Activated CD8-positive, alpha-beta memory T cell treated with anti-CD3 and anti-CD28 coated beads, Interleukin-2, amount 10 ng/mL, durations not matched to agents 7 days and 5 days (primary cell): ENCODE data around the gene ITPRID2. TPM values are rescaled to one million over a fixed set of nuclear protein-coding genes. Genes with fewer than 3 reads are reported as not detected.

ENCODE experiments used
- ATAC-seq: fragments of 150-1000 bp; cut with Tn5 transposase; one replicate; pipeline ENCODE4 v1.10.0; 2021; ENCODE audit warnings: moderate library complexity
- CTCF ChIA-PET: fragments of 350-600 bp; sonication (Branson Sonifier 250); formaldehyde crosslinking; loops from one replicate; lab custom pipeline; 2021; ENCODE audit warnings: antibody characterized with exemption; lab: Charles Lee
- DNase-seq: peaks from one replicate; pipeline ENCODE4 v3.0.0-alpha.2; 2020
- H3K27ac Mint-ChIP-seq: one replicate; pipeline ENCODE4 v1.8.0; 2021; ENCODE audit warnings: mild to moderate bottlenecking, mixed read lengths
- H3K27me3 Mint-ChIP-seq: one replicate; pipeline ENCODE4 v1.8.0; 2021; ENCODE audit warnings: mixed read lengths
- H3K36me3 Mint-ChIP-seq: one replicate; pipeline ENCODE4 v1.8.0; 2021; ENCODE audit warnings: mild to moderate bottlenecking, mixed read lengths
- H3K4me1 Mint-ChIP-seq: one replicate; pipeline ENCODE4 v1.8.0; 2021; ENCODE audit warnings: mixed read lengths
- H3K4me3 Mint-ChIP-seq: one replicate; pipeline ENCODE4 v1.8.0; 2021; ENCODE audit warnings: mild to moderate bottlenecking, moderate library complexity, mixed read lengths
- H3K9me3 Mint-ChIP-seq: one replicate; pipeline ENCODE4 v1.8.0; 2022; ENCODE audit warnings: low read depth, mixed read lengths
- total RNA-seq, 2 experiments: library from RNA; stranded (reverse); gene quantifications; one replicate each; pipeline ENCODE4 v1.2.3, GENCODE V29; 2021

ITPRID2 gene
- total RNA-seq, 2 experiments from 2014 or later, result 51.9 to 68.6 TPM

- Mint-ChIP-seq H3K27ac (no peak overlapping the region), H3K27me3 (peaks cover 3% of the 10 kb centered on the region), H3K36me3 (no peaks in the 10 kb centered on the region), H3K9me3 (no peaks in the 10 kb centered on the region), H3K4me1 (no peaks in the 10 kb centered on the region), H3K4me3 (no peak overlapping the region)
- DNase-seq (no peak), ATAC-seq (no peak)
- CTCF ChIA-PET, result no interaction called here
Observed at GRCh38 chr2:181859123-181859522, 32.4 kb upstream of the ITPRID2 start.

DNA sequence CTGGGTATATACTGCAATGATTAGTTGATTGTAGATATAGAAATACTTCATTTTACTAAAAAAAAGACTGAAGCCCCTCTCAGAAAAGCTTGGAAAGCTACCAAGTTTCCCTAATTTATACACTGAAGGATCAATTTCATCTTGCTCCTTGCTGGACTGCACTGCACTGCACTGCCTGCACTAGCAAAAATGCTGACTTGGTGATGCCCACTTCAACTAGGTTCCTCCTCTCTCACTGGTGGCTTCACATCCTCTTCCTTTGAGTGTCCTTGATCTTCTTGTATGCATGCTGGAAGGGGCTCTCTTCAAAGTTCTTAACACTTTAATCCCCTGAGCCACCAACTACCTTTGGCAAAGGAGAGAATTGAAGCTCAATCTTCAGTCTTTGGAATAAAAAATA, 31.7 kb upstream of the ITPRID2 start:
- no peak for DNase-seq
- CTCF ChIA-PET, result no interaction called here

DNA sequence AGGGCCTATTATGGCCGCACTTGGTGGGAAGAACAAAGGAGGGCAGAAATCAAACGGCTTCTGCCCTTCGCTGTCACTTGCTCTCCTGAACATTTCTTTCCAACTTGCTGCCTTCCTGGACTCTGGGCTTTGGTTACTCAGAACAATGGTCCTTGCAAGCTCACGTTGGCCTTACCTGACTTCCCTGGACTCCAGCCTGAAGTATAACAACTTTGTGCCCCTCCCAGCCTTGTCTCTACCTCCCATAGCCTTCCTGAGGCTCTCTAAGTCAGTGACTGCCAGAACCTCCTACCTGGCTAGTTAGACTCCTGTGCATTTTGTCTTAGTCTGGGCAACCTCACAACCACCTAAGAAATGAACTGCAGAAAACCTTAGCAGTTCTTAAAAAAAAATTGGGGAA, 30.2 kb upstream of the ITPRID2 start:
- Mint-ChIP-seq H3K36me3 (no peaks in the 10 kb centered on the region), H3K4me1 (no peaks in the 10 kb centered on the region), H3K27ac (no peak overlapping the region), H3K9me3 (no peaks in the 10 kb centered on the region), H3K27me3 (peaks cover 9% of the 10 kb centered on the region), H3K4me3 (no peak overlapping the region)
- no peak for ATAC-seq
- CTCF ChIA-PET, result no interaction called here
- DNase-seq, result no peak

More for the DNA sequence above, 31.7 kb upstream of the ITPRID2 start:
- Mint-ChIP-seq H3K27me3 (peaks cover 9% of the 10 kb centered on the region), H3K27ac (no peak overlapping the region), H3K36me3 (no peaks in the 10 kb centered on the region), H3K4me3 (no peak overlapping the region), H3K9me3 (no peaks in the 10 kb centered on the region), H3K4me1 (no peaks in the 10 kb centered on the region)
- ATAC-seq, result no peak

- DNase-seq, result no peak
- Mint-ChIP-seq H3K9me3 (no peaks in the 10 kb centered on the region), H3K36me3 (no peaks in the 10 kb centered on the region), H3K27ac (no peak overlapping the region), H3K4me1 (no peaks in the 10 kb centered on the region), H3K27me3 (peaks cover 9% of the 10 kb centered on the region), H3K4me3 (no peak overlapping the region)
- CTCF ChIA-PET, result no interaction called here
- no peak for ATAC-seq
Observed at GRCh38 chr2:181862583-181863281, 28.8 kb upstream of the ITPRID2 start.

GRCh38 chr2:181872178-181872577, 19.4 kb upstream of the ITPRID2 start:
- ATAC-seq, result no peak
- H3K4me3 Mint-ChIP-seq, result no peak overlapping the region

DNA sequence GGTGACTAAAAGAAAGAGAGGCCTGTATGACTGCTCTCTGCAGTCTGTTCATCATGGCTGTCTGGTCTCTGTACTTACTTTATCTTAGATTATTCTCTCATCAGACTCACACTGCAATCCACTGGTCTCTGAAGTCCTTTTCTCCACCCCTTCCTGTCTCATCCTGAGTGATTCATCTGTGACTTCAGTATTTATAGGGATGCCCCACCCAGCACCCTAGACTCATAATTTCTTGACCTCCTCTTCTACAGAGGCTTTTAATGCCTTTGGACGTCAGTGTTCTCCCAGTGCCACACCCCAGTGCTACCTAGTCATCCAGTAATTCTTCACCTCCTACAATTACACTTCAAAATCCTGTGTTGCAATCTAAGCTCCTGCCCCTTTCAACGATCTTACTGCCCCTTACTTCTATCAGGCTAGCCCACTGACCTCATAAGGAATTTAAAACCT, 14.9 kb upstream of the ITPRID2 start:
- H3K36me3 Mint-ChIP-seq, result no peaks in the 10 kb centered on the region
- H3K4me3 Mint-ChIP-seq, result no peak overlapping the region
- H3K9me3 Mint-ChIP-seq, result no peaks in the 10 kb centered on the region
- no peak overlapping the region for H3K27ac Mint-ChIP-seq
- DNase-seq (no peak), ATAC-seq (no peak)
- no peaks in the 10 kb centered on the region for H3K4me1 Mint-ChIP-seq
- CTCF ChIA-PET, result no interaction called here
- H3K27me3 Mint-ChIP-seq, result peaks cover 9% of the 10 kb centered on the region

More at GRCh38 chr2:181872178-181872577, 19.4 kb upstream of the ITPRID2 start:
- CTCF ChIA-PET, result no interaction called here
- no peak overlapping the region for H3K27ac Mint-ChIP-seq
- DNase-seq, result no peak
- H3K36me3 Mint-ChIP-seq, result no peaks in the 10 kb centered on the region
- peaks cover 5% of the 10 kb centered on the region for H3K27me3 Mint-ChIP-seq
- no peaks in the 10 kb centered on the region for H3K9me3 Mint-ChIP-seq
- H3K4me1 Mint-ChIP-seq, result no peaks in the 10 kb centered on the region

DNA sequence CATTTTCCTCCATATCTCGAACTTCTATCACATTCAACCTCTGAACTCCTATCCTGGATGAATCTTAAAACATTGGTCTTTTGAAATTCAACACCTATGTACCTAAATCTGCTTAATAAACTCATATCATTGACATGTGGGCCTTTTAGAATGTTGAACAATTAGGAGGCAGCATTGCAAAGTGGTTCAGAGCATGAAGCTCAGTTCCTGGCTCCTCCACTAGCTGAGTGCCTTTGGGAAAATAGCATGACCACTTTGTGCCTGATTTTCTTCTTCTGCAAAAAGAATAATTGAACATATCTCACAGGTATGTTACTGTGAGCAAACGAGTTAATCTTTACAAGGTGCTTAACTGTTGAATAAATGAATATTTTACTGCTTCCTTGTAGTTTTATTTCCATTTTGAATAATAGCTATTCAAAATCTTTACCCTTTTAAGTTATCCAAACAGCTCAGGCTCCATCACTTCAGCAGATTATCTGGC, 14.3 kb upstream of the ITPRID2 start:
- CTCF ChIA-PET, result no interaction called here
- no peaks in the 10 kb centered on the region for H3K9me3 Mint-ChIP-seq
- no peak overlapping the region for H3K27ac Mint-ChIP-seq
- H3K36me3 Mint-ChIP-seq, result no peaks in the 10 kb centered on the region
- no peak overlapping the region for H3K4me3 Mint-ChIP-seq
- peaks cover 8% of the 10 kb centered on the region for H3K27me3 Mint-ChIP-seq
- H3K4me1 Mint-ChIP-seq, result no peaks in the 10 kb centered on the region
- DNase-seq, result no peak
- ATAC-seq, result no peak

- H3K4me1 Mint-ChIP-seq, result no peaks in the 10 kb centered on the region
- DNase-seq (no peak), ATAC-seq (no peak)
- H3K27ac Mint-ChIP-seq, result no peak overlapping the region
- CTCF ChIA-PET, result no interaction called here
- no peak overlapping the region for H3K4me3 Mint-ChIP-seq
- H3K36me3 Mint-ChIP-seq, result no peaks in the 10 kb centered on the region
- no peaks in the 10 kb centered on the region for H3K9me3 Mint-ChIP-seq
- peaks cover 13% of the 10 kb centered on the region for H3K27me3 Mint-ChIP-seq
Observed at GRCh38 chr2:181878448-181878847, 13.1 kb upstream of the ITPRID2 start.

GRCh38 chr2:181879295-181879694, 12.2 kb upstream of the ITPRID2 start:
- CTCF ChIA-PET, result interaction anchor here (1.5 kb wide), 2 partner anchors 18 to 89 kb away, joined by 3 read pairs; no protein-coding TSS in a partner anchor
- ATAC-seq (no peak), DNase-seq (no peak)
- H3K27me3 Mint-ChIP-seq, result peaks cover 16% of the 10 kb centered on the region
- H3K4me1 Mint-ChIP-seq, result no peaks in the 10 kb centered on the region
- no peak overlapping the region for H3K27ac Mint-ChIP-seq
- no peak overlapping the region for H3K4me3 Mint-ChIP-seq
- no peaks in the 10 kb centered on the region for H3K36me3 Mint-ChIP-seq
- no peaks in the 10 kb centered on the region for H3K9me3 Mint-ChIP-seq

- Mint-ChIP-seq H3K4me1 (no peaks in the 10 kb centered on the region), H3K36me3 (no peaks in the 10 kb centered on the region), H3K27me3 (peaks cover 41% of the 10 kb centered on the region), H3K4me3 (no peak overlapping the region), H3K27ac (no peak overlapping the region), H3K9me3 (no peaks in the 10 kb centered on the region)
- DNase-seq, result no peak
- CTCF ChIA-PET, result interaction anchor here (1.0 kb wide), 1 partner anchor 22 kb away, joined by 3 read pairs; no protein-coding TSS in a partner anchor
- no peak for ATAC-seq
Observed at GRCh38 chr2:181882246-181883020, 9.1 kb upstream of the ITPRID2 start.

DNA sequence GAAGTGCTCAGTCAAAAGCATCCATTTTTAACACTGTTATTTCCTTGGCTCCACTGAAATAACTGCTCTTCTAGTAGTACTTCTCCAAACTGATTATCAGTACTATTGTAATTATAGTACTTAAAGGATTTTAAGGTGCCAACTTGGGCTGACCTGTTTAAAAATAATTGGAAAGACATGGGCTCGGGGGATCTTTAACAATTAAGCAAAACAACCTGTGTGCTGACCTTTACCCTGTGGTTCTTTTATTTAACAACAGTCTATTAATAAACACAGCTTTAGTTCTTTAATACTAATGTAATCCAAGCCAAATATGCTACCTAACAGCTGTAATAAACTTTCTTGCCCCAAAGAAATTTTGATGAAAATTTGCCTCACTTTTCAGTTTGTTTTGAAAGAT, 6.9 kb upstream of the ITPRID2 start:
- DNase-seq (no peak), ATAC-seq (no peak)
- Mint-ChIP-seq H3K27me3 (peaks cover 51% of the 10 kb centered on the region), H3K27ac (no peak overlapping the region), H3K4me3 (no peak overlapping the region), H3K9me3 (no peaks in the 10 kb centered on the region), H3K4me1 (no peaks in the 10 kb centered on the region), H3K36me3 (no peaks in the 10 kb centered on the region)
- CTCF ChIA-PET, result no interaction called here

GRCh38 chr2:181885096-181885495, 6.4 kb upstream of the ITPRID2 start:
- Mint-ChIP-seq H3K9me3 (no peaks in the 10 kb centered on the region), H3K36me3 (no peaks in the 10 kb centered on the region), H3K27ac (no peak overlapping the region), H3K4me1 (no peaks in the 10 kb centered on the region), H3K27me3 (peaks cover 56% of the 10 kb centered on the region), H3K4me3 (no peak overlapping the region)
- ATAC-seq (no peak), DNase-seq (no peak)
- CTCF ChIA-PET, result interaction anchor here (1.1 kb wide), 1 partner anchor 12 kb away, joined by 3 read pairs; no protein-coding TSS in a partner anchor

GRCh38 chr2:181886192-181886591, 5.3 kb upstream of the ITPRID2 start:
- DNase-seq (no peak), ATAC-seq (no peak)
- Mint-ChIP-seq H3K27ac (no peak overlapping the region), H3K4me3 (no peak overlapping the region), H3K36me3 (no peaks in the 10 kb centered on the region), H3K27me3 (peaks cover 62% of the 10 kb centered on the region), H3K9me3 (no peaks in the 10 kb centered on the region), H3K4me1 (peaks cover 5% of the 10 kb centered on the region)
- CTCF ChIA-PET, result interaction anchor here (1.1 kb wide), 2 partner anchors 11 to 13 kb away, joined by 3 read pairs; no protein-coding TSS in a partner anchor
